Mesenchymal stem cell (in vitro differentiated cells and primary cell): ENCODE measurements around the gene HIGD1A. TPM values are rescaled to one million over a fixed set of nuclear protein-coding genes. Genes with fewer than 3 reads are reported as not detected.

Source experiments
- DNase-seq: peaks from one replicate; pipeline ENCODE4 v3.0.0-alpha.2; 2013
- H2AFZ ChIP-seq: one replicate; pipeline ENCODE4 v1.6.1; 2013; ENCODE audit warnings: low read depth, mild to moderate bottlenecking, control low read depth, inconsistent platforms, low read length, moderate library complexity
- H2AK5ac ChIP-seq: 2 replicates; pipeline ENCODE4 v1.6.1; 2013; ENCODE audit warnings: low read length, moderate library complexity, mild to moderate bottlenecking, inconsistent platforms; ENCODE audit not compliant: severe bottlenecking
- H2BK120ac ChIP-seq: one replicate; pipeline ENCODE4 v1.6.1; 2013; ENCODE audit warnings: low read depth, mild to moderate bottlenecking, inconsistent platforms, low read length, moderate library complexity
- H2BK12ac ChIP-seq, 2 experiments: one replicate each; pipeline ENCODE4 v1.6.1; 2013; ENCODE audit warnings: inconsistent platforms in 2 of 2, low read length in 2 of 2, mild to moderate bottlenecking in 2 of 2, moderate library complexity in 2 of 2, control low read depth in 1 of 2
- H2BK15ac ChIP-seq: one replicate; pipeline ENCODE4 v1.6.1; 2013; ENCODE audit warnings: mild to moderate bottlenecking, low read depth, inconsistent platforms; ENCODE audit not compliant: poor library complexity, severe bottlenecking
- H2BK5ac ChIP-seq: 2 replicates; pipeline ENCODE4 v1.6.1; 2013; ENCODE audit warnings: low read depth, mild to moderate bottlenecking, low read length, control low read depth, inconsistent platforms; ENCODE audit not compliant: poor library complexity, severe bottlenecking
- H3K14ac ChIP-seq, 2 experiments: one replicate each; pipeline ENCODE4 v1.6.1; 2013; ENCODE audit warnings: inconsistent platforms in 2 of 2, low read length in 2 of 2, control low read depth in 1 of 2, mild to moderate bottlenecking in 1 of 2, moderate library complexity in 1 of 2
- H3K18ac ChIP-seq, 2 experiments: one replicate each; pipeline ENCODE4 v1.6.1; 2013; ENCODE audit warnings: inconsistent platforms in 2 of 2, low read length in 2 of 2, control low read depth in 1 of 2, low read depth in 1 of 2, mild to moderate bottlenecking in 1 of 2
- H3K23ac ChIP-seq, 2 experiments: one replicate each; pipeline ENCODE4 v1.6.1; 2013; ENCODE audit warnings: inconsistent platforms in 2 of 2, low read length in 2 of 2, mild to moderate bottlenecking in 2 of 2, moderate library complexity in 2 of 2, control low read depth in 1 of 2
- H3K27ac ChIP-seq: 2 replicates; pipeline ENCODE4 v1.5.1; 2013; ENCODE audit warnings: mild to moderate bottlenecking, moderate library complexity, low read length, control low read depth, inconsistent platforms; ENCODE audit not compliant: poor library complexity, severe bottlenecking
- H3K27me3 ChIP-seq, 2 experiments: 2 replicates each; pipeline versions ENCODE4 v1.6.1 to v1.7.0; 2013; ENCODE audit warnings: low read length in 2 of 2, mild to moderate bottlenecking in 2 of 2, moderate library complexity in 2 of 2, control low read depth in 1 of 2, inconsistent platforms in 1 of 2; ENCODE audit not compliant: control insufficient read depth in 1 of 2, insufficient read depth in 1 of 2
- H3K36me3 ChIP-seq, 2 experiments: 2 replicates each; pipeline versions ENCODE4 v1.6.1 to v1.7.0; 2013; ENCODE audit warnings: low read length in 2 of 2, control low read depth in 1 of 2, inconsistent platforms in 1 of 2, low read depth in 1 of 2, mild to moderate bottlenecking in 1 of 2; ENCODE audit not compliant: insufficient read depth in 2 of 2, control insufficient read depth in 1 of 2
- H3K4ac ChIP-seq, 2 experiments: one replicate each; pipeline ENCODE4 v1.6.1; 2013; ENCODE audit warnings: inconsistent platforms in 2 of 2, low read length in 2 of 2, mild to moderate bottlenecking in 2 of 2, moderate library complexity in 2 of 2, control low read depth in 1 of 2, low read depth in 1 of 2
- H3K4me1 ChIP-seq: 2 replicates; pipeline ENCODE4 v1.6.1; 2013; ENCODE audit warnings: low read depth, low read length, control low read depth; ENCODE audit not compliant: control insufficient read depth, insufficient read depth
- H3K4me2 ChIP-seq: 2 replicates; pipeline ENCODE4 v1.6.1; 2013; ENCODE audit warnings: low read length, mild to moderate bottlenecking, inconsistent platforms; ENCODE audit not compliant: poor library complexity, severe bottlenecking
- H3K4me3 ChIP-seq, 2 experiments: 2 replicates each; pipeline versions ENCODE4 v1.5.1 to v1.7.0; 2013; ENCODE audit warnings: low read length in 2 of 2, mild to moderate bottlenecking in 2 of 2, control low read depth in 1 of 2, low read depth in 1 of 2; ENCODE audit not compliant: insufficient read depth in 1 of 2
- H3K79me1 ChIP-seq: replicated peaks from 2 replicates; pipeline ENCODE4 v1.6.1; 2013; ENCODE audit warnings: mild to moderate bottlenecking, control low read depth, low read length, inconsistent platforms; ENCODE audit not compliant: poor library complexity, severe bottlenecking
- H3K9ac ChIP-seq: 2 replicates; pipeline ENCODE4 v1.7.0; 2013; ENCODE audit warnings: mild to moderate bottlenecking, low read length, moderate library complexity
- H3K9me3 ChIP-seq: 2 replicates; pipeline ENCODE4 v1.7.0; 2013; ENCODE audit warnings: mild to moderate bottlenecking, low read length; ENCODE audit not compliant: control insufficient read depth
- H4K8ac ChIP-seq: one replicate; pipeline ENCODE4 v1.6.1; 2013; ENCODE audit warnings: inconsistent platforms, mild to moderate bottlenecking, low read length, moderate library complexity
- H4K91ac ChIP-seq: one replicate; pipeline ENCODE4 v1.6.1; 2013; ENCODE audit warnings: mild to moderate bottlenecking, low read length, inconsistent platforms
- WGBS: methylation state at CpG from one replicate; pipeline ENCODE4 v1.1.7; 2013; ENCODE audit warnings: mixed read lengths; 5-methylcytosine and 5-hydroxymethylcytosine counted together
- polyA plus RNA-seq, 2 experiments: library from polyadenylated mRNA; stranded (reverse); fragments of 200-250 nt; gene quantifications; one replicate each; pipeline ENCODE4 v1.2.3, GENCODE V29; 2013

The HIGD1A gene
- polyA plus RNA-seq (2013, experiment 1 of 2) = 127 TPM
- polyA plus RNA-seq (2013, experiment 2 of 2) = 138 TPM

- Histone ChIP-seq H3K79me1 (peaks cover 5% of the 10 kb centered on the region), H3K9ac (peak within 1 kb of the TSS; percentile 98), H3K4me3 (peak within 1 kb of the TSS; percentile 89 to 98), H3K27ac (peak within 1 kb of the TSS; percentile 90), H3K4ac (peak within 1 kb of the TSS; percentile 73 to 77), H3K4me2 (peak within 1 kb of the TSS; percentile 99), H2AFZ (peak within 1 kb of the TSS; percentile 93), H3K23ac (peak within 1 kb of the TSS in 1 of 2 experiments; percentile 78), H4K8ac (peak within 1 kb of the TSS; percentile 71), H2BK15ac (peak within 1 kb of the TSS; percentile 67), H3K27me3 (peaks cover 0 to 12% of the 10 kb centered on the region in 2 experiments), H2BK5ac (no peak within 1 kb of the TSS), H2AK5ac (no peak within 1 kb of the TSS), H4K91ac (peak within 1 kb of the TSS; percentile 68), H3K14ac (peak within 1 kb of the TSS in 1 of 2 experiments; percentile 86), H3K4me1 (peaks cover 5% of the 10 kb centered on the region), H2BK12ac (peak within 1 kb of the TSS in 1 of 2 experiments; percentile 95), H3K18ac (peak within 1 kb of the TSS; percentile 91), H3K9me3 (no peaks in the 10 kb centered on the region), H2BK120ac (peak within 1 kb of the TSS; percentile 73), H3K36me3 (peaks cover 0 to 11% of the 10 kb centered on the region in 2 experiments)
- peak; percentile 96 for DNase-seq
- under 1% methylated on average over 48 of the region's 63 CpGs for WGBS
Observed at GRCh38 chr3:42804106-42804830, at the start of gene HIGD1A. HIGD1A (minus strand) TSS chr3:42804490; CDS start chr3:42794253, 10,237 bp downstream.

GRCh38 chr3:42853739-42854302 is 49.5 kb upstream of the HIGD1A start:
- DNase-seq = no peak
- H2BK120ac ChIP-seq = no peak overlapping the region
- H3K4me1 ChIP-seq = no peaks in the 10 kb centered on the region
- H2BK12ac ChIP-seq = no peak overlapping the region
- H3K27me3 ChIP-seq = peaks cover 14 to 30% of the 10 kb centered on the region in 2 experiments
- H3K4ac ChIP-seq = no peak overlapping the region
- no peaks in the 10 kb centered on the region for H3K9me3 ChIP-seq
- H4K91ac ChIP-seq = no peak overlapping the region
- H2AK5ac ChIP-seq = no peak overlapping the region
- no peaks in the 10 kb centered on the region for H3K79me1 ChIP-seq
- no peak overlapping the region for H3K14ac ChIP-seq
- no peak overlapping the region for H3K27ac ChIP-seq
- no peak overlapping the region for H3K18ac ChIP-seq
- no peaks in the 10 kb centered on the region for H3K36me3 ChIP-seq
- 87% methylated on average over 4 of the region's 4 CpGs for WGBS
- H2BK5ac ChIP-seq = no peak overlapping the region
- H2BK15ac ChIP-seq = no peak overlapping the region
- no peak overlapping the region for H3K4me3 ChIP-seq
- H3K4me2 ChIP-seq = no peak overlapping the region
- H3K9ac ChIP-seq = no peak overlapping the region
- no peak overlapping the region for H2AFZ ChIP-seq
- no peak overlapping the region for H3K23ac ChIP-seq
- no peak overlapping the region for H4K8ac ChIP-seq

- 59% methylated on average over 1 of the region's 1 CpG for WGBS
- H3K4ac ChIP-seq = no peak overlapping the region
- no peak overlapping the region for H2BK15ac ChIP-seq
- peaks cover 14 to 30% of the 10 kb centered on the region in 2 experiments for H3K27me3 ChIP-seq
- no peak overlapping the region for H2BK5ac ChIP-seq
- H2BK120ac ChIP-seq = no peak overlapping the region
- DNase-seq = no peak
- no peaks in the 10 kb centered on the region for H3K4me1 ChIP-seq
- no peak overlapping the region for H2AK5ac ChIP-seq
- H3K79me1 ChIP-seq = no peaks in the 10 kb centered on the region
- no peak overlapping the region for H3K4me2 ChIP-seq
- no peaks in the 10 kb centered on the region for H3K36me3 ChIP-seq
- no peak overlapping the region for H3K18ac ChIP-seq
- H3K23ac ChIP-seq = no peak overlapping the region
- H3K9ac ChIP-seq = no peak overlapping the region
- no peak overlapping the region for H3K27ac ChIP-seq
- no peak overlapping the region for H4K8ac ChIP-seq
- H2AFZ ChIP-seq = no peak overlapping the region
- no peaks in the 10 kb centered on the region for H3K9me3 ChIP-seq
- no peak overlapping the region for H2BK12ac ChIP-seq
- no peak overlapping the region for H4K91ac ChIP-seq
- no peak overlapping the region for H3K14ac ChIP-seq
- no peak overlapping the region for H3K4me3 ChIP-seq
Observed at GRCh38 chr3:42853056-42853455, 48.8 kb upstream of the HIGD1A start.

- Histone ChIP-seq H3K79me1 (no peaks in the 10 kb centered on the region), H3K14ac (no peak overlapping the region), H3K18ac (no peak overlapping the region), H3K23ac (no peak overlapping the region), H3K4ac (no peak overlapping the region), H3K4me1 (no peaks in the 10 kb centered on the region), H3K27me3 (peaks cover 14 to 30% of the 10 kb centered on the region in 2 experiments), H3K4me2 (no peak overlapping the region), H2BK12ac (no peak overlapping the region), H3K9ac (no peak overlapping the region), H2BK15ac (no peak overlapping the region), H2BK5ac (no peak overlapping the region), H2AK5ac (no peak overlapping the region), H2AFZ (no peak overlapping the region), H4K91ac (no peak overlapping the region), H3K27ac (no peak overlapping the region), H3K4me3 (no peak overlapping the region), H4K8ac (no peak overlapping the region), H3K36me3 (no peaks in the 10 kb centered on the region), H3K9me3 (no peaks in the 10 kb centered on the region), H2BK120ac (no peak overlapping the region)
- no peak for DNase-seq
- WGBS = 70% methylated on average over 1 of the region's 2 CpGs
Observed at GRCh38 chr3:42852441-42852840, 48.2 kb upstream of the HIGD1A start.
